ENCODE results near the gene LARP1B.

Gene LARP1B

GRCh38 chr4:128166982-128167381, 105.9 kb downstream of the LARP1B start:
- TF ChIP-seq ZFX (IDR thresholded peaks at IDR 0.05) (no peak), CTCF (conservative IDR thresholded peaks at IDR 0.05) (no peak)

GRCh38 chr4:128168701-128169100, 107.6 kb downstream of the LARP1B start:
- no peak overlapping the region for H3K27ac ChIP-seq
- TF ChIP-seq CTCF (conservative IDR thresholded peaks at IDR 0.05) (no peak), ZFX (IDR thresholded peaks at IDR 0.05) (no peak)

More at GRCh38 chr4:128166982-128167381, 105.9 kb downstream of the LARP1B start:
- H3K27ac ChIP-seq: no peak overlapping the region

GRCh38 chr4:128169245-128169644, 108.1 kb downstream of the LARP1B start:
- no peak overlapping the region for H3K27ac ChIP-seq
- TF ChIP-seq ZFX (IDR thresholded peaks at IDR 0.05) (no peak), CTCF (conservative IDR thresholded peaks at IDR 0.05) (no peak)

GRCh38 chr4:128176643-128177042, 115.5 kb downstream of the LARP1B start:
- no peak for TF ChIP-seq CTCF (conservative IDR thresholded peaks at IDR 0.05)
- no peak for TF ChIP-seq ZFX (IDR thresholded peaks at IDR 0.05)
- no peak overlapping the region for H3K27ac ChIP-seq

- H3K27ac ChIP-seq: no peak overlapping the region
- TF ChIP-seq CTCF (conservative IDR thresholded peaks at IDR 0.05): no peak
- TF ChIP-seq ZFX (IDR thresholded peaks at IDR 0.05): no peak
Observed at GRCh38 chr4:128177498-128177897, 116.4 kb downstream of the LARP1B start.

- no peak overlapping the region for H3K27ac ChIP-seq
- TF ChIP-seq CTCF (conservative IDR thresholded peaks at IDR 0.05) (no peak), ZFX (IDR thresholded peaks at IDR 0.05) (no peak)
Observed at GRCh38 chr4:128186623-128187022, 125.5 kb downstream of the LARP1B start.

- TF ChIP-seq CTCF (conservative IDR thresholded peaks at IDR 0.05) (peak; percentile 89), ZFX (IDR thresholded peaks at IDR 0.05) (no peak)
- H3K27ac ChIP-seq: no peak overlapping the region
Observed at GRCh38 chr4:128191115-128191781, 130.1 kb downstream of the LARP1B start.
